ENCODE measurements around the gene MYNN. TPM values are rescaled to one million over a fixed set of nuclear protein-coding genes. Genes with fewer than 3 reads are reported as not detected.

The MYNN gene
- total RNA-seq, 2 experiments from 2014 or later, result 18.7 to 20.6 TPM

- no peaks in the 10 kb centered on the region for H3K9me3 Mint-ChIP-seq
- peaks cover 49% of the 10 kb centered on the region for H3K4me1 Mint-ChIP-seq (ENCODE audit: low read depth)
- ChIA-PET CTCF (interaction anchor here (0.8 kb wide), 1 partner anchor 197 kb away, joined by 3 read pairs; the partner anchor contains the start of gene SEC62), POLR2A (interaction anchor here (0.6 to 1.8 kb wide), 4 partner anchors 43 to 588 kb away, joined by 3 to 6 read pairs (median 3); partner anchors contain the start of genes LRRC34, LRRIQ4, PHC3 and SKIL)
- Histone ChIP-seq H3K27me3 (ENCODE audit: control insufficient read depth in 1 of 2, insufficient read depth in 2 of 2, low read length in 2 of 2) (no peaks in the 10 kb centered on the region), H3K9me3 (ENCODE audit: control insufficient read depth in 1 of 2, insufficient read depth in 1 of 2, low read length in 2 of 2) (peaks cover 0 to 4% of the 10 kb centered on the region in 2 experiments), H3K36me3 (ENCODE audit: insufficient read depth, low read length) (peaks cover under 1% of the 10 kb centered on the region), H3K4me3 (ENCODE audit: low read length) (peak within 1 kb of the TSS; percentile 72), H3K4me1 (ENCODE audit: insufficient read depth, low read length) (peaks cover 22% of the 10 kb centered on the region), H3K27ac (ENCODE audit: low read depth in 1 of 2, low read length in 2 of 2) (peak within 1 kb of the TSS in 1 of 2 donors; percentile 13)
- H3K36me3 Mint-ChIP-seq (ENCODE audit: low read depth), result peaks cover 35% of the 10 kb centered on the region
- ATAC-seq (ENCODE audit: poor library complexity), result no peak
- peak within 1 kb of the TSS; percentile 94 for H3K4me3 Mint-ChIP-seq
- peak; percentile 33 to 85 (median 51) for DNase-seq
- peaks cover 12% of the 10 kb centered on the region for H3K27me3 Mint-ChIP-seq
- intact Hi-C loops (cut with DNase I, micrococcal nuclease), result loop anchor here (5.0 to 10.0 kb wide), 5 partner anchors 43 to 1103 kb away; partner anchors contain the start of genes LRRC34 (in 1 of the 2), LRRIQ4 (in 1 of the 2), PRKCI (in 1 of the 2) and RPL22L1 (in 1 of the 2)
- TF ChIP-seq CTCF (IDR thresholded peaks at IDR 0.05), result no peak
- H3K27ac Mint-ChIP-seq, result peak within 1 kb of the TSS; percentile 75
Measured at GRCh38 chr3:169769287-169770181, 3.7 kb upstream of the MYNN start, which contains the start of gene ACTRT3. ACTRT3 (minus strand) TSS chr3:169769561; CDS start chr3:169769520, 41 bp downstream.

- CTCF ChIA-PET, result interaction anchor here (1.9 to 3.0 kb wide), 2 partner anchors 9 to 195 kb away, joined by 13 to 20 read pairs; partner anchors contain the start of gene SEC62
- peaks cover 54% of the 10 kb centered on the region for H3K4me1 Mint-ChIP-seq (ENCODE audit: low read depth)
- ATAC-seq (ENCODE audit: poor library complexity), result no peak
Measured at GRCh38 chr3:169771497-169772304, 1.5 kb upstream of the MYNN start.

More at GRCh38 chr3:169771497-169772304, 1.5 kb upstream of the MYNN start:
- POLR2A ChIA-PET, result interaction anchor here (0.7 to 3.7 kb wide), 16 partner anchors 8 to 1313 kb away, joined by 3 to 85 read pairs (median 6); partner anchors contain the start of genes LRRC34, LRRIQ4, PHC3 and RPL22L1
- DNase-seq, result peak in 13 of 14 experiments; percentile 32 to 92 (median 50)
- Histone ChIP-seq H3K4me1 (ENCODE audit: insufficient read depth, low read length) (peaks cover 22% of the 10 kb centered on the region), H3K27ac (ENCODE audit: low read depth in 1 of 2, low read length in 2 of 2) (peak overlapping the region; percentile 98 to 100), H3K4me3 (ENCODE audit: low read length) (peak overlapping the region; percentile 83), H3K36me3 (ENCODE audit: insufficient read depth, low read length) (peaks cover 19% of the 10 kb centered on the region), H3K9me3 (ENCODE audit: control insufficient read depth in 1 of 2, insufficient read depth in 1 of 2, low read length in 2 of 2) (no peaks in the 10 kb centered on the region), H3K27me3 (ENCODE audit: control insufficient read depth in 1 of 2, insufficient read depth in 2 of 2, low read length in 2 of 2) (no peaks in the 10 kb centered on the region)
- Mint-ChIP-seq H3K27ac (peak overlapping the region; percentile 100), H3K4me3 (peak overlapping the region; percentile 98), H3K9me3 (no peaks in the 10 kb centered on the region), H3K36me3 (ENCODE audit: low read depth) (peaks cover 54% of the 10 kb centered on the region), H3K27me3 (peaks cover 12% of the 10 kb centered on the region)
- TF ChIP-seq CTCF (IDR thresholded peaks at IDR 0.05), result no peak
- intact Hi-C loops (cut with DNase I, micrococcal nuclease), result loop anchor here (2.0 to 5.0 kb wide), 4 partner anchors 13 to 409 kb away; partner anchors contain the start of genes LRRC34 (in 1 of the 2), LRRIQ4 (in 1 of the 2), PHC3 (in 1 of the 2) and SEC62 (in 1 of the 2)
